GM12878 (cell line): Measurements from ENCODE around the gene RAD17. TPM values are rescaled to one million over a fixed set of nuclear protein-coding genes. Genes with fewer than 3 reads are reported as not detected.

Experiments used
- ASH2L ChIP-seq: fragments of 300-600, 200-600 bp; sonication (generic); IDR thresholded peaks from 2 replicates; pipeline ENCODE4 v1.6.1; 2017; ENCODE audit warnings: low read depth, mild to moderate bottlenecking, borderline replicate concordance
- CBFB ChIP-seq: IDR thresholded peaks from 2 replicates; pipeline ENCODE4 v1.6.1; 2016; ENCODE audit warnings: antibody characterized with exemption, low read depth
- CTCF ChIP-seq, 3 experiments: IDR thresholded peaks in 2 of 3; conservative IDR thresholded peaks in 1 of 3; 2 replicates each; pipeline ENCODE4 v1.5.1; 2011; ENCODE audit warnings: low read depth in 3 of 3, low read length in 3 of 3, mild to moderate bottlenecking in 3 of 3, control low read depth in 2 of 3, moderate library complexity in 2 of 3, inconsistent platforms in 1 of 3, mixed read lengths in 1 of 3; ENCODE audit not compliant: control insufficient read depth in 2 of 3, insufficient read depth in 1 of 3; ENCODE audit errors: extremely low read depth in 1 of 3
- MTA2 ChIP-seq: fragments of 450-650 bp; IDR thresholded peaks from 2 replicates; pipeline ENCODE4 v1.6.1; 2016; ENCODE audit warnings: low read depth, mild to moderate bottlenecking, moderate library complexity
- MXI1 ChIP-seq: fragments of 150-350 bp; IDR thresholded peaks from 2 replicates; pipeline ENCODE4 v1.6.1; 2011; ENCODE audit warnings: low read depth, mild to moderate bottlenecking, inconsistent platforms, low read length, improper control_type of control experiment
- PAX5 ChIP-seq: IDR thresholded peaks from 2 replicates; pipeline ENCODE4 v1.6.1; 2011; ENCODE audit warnings: low read depth, low read length, borderline replicate concordance
- RB1 ChIP-seq: fragments of 450-650 bp; formaldehyde crosslinking; IDR thresholded peaks from 2 replicates; pipeline ENCODE4 v1.6.1; 2017; ENCODE audit warnings: mild to moderate bottlenecking, borderline replicate concordance
- RELA ChIP-seq: fragments of 450-650 bp; IDR thresholded peaks from 2 replicates; pipeline ENCODE4 v1.8.0; 2014; ENCODE audit warnings: borderline replicate concordance; ENCODE audit not compliant: partially characterized antibody
- SMAD1 ChIP-seq: fragments of 450-650 bp; IDR thresholded peaks from 2 replicates; pipeline ENCODE4 v1.6.1; 2018; ENCODE audit warnings: mild to moderate bottlenecking, low read depth; ENCODE audit not compliant: partially characterized antibody
- TAF1 ChIP-seq: IDR thresholded peaks from 2 replicates; pipeline ENCODE4 v1.6.1; 2011; ENCODE audit warnings: mild to moderate bottlenecking, low read depth, low read length, borderline replicate concordance
- USF2 ChIP-seq: IDR thresholded peaks from 2 replicates; pipeline ENCODE4 v1.6.1; 2011; ENCODE audit warnings: low read depth, low read length, improper control_type of control experiment, borderline replicate concordance
- YY1 ChIP-seq: IDR thresholded peaks from 2 replicates; pipeline ENCODE4 v1.6.1; 2011; ENCODE audit warnings: low read depth, mild to moderate bottlenecking, low read length
- ZBED1 ChIP-seq: IDR thresholded peaks from 2 replicates; pipeline ENCODE4 v1.6.1; 2016; ENCODE audit warnings: borderline replicate concordance
- ZBTB4 ChIP-seq: fragments of 450-650 bp; formaldehyde crosslinking; IDR thresholded peaks from 2 replicates; pipeline ENCODE4 v1.4.0; 2022; ENCODE audit warnings: mild to moderate bottlenecking, moderate library complexity
- polyA plus RNA-seq, 11 experiments: library from polyadenylated mRNA; depleted of rRNA in 4 of 11; unstranded in 6 of 11; stranded (reverse) in 5 of 11; fragments of >200 nt; fragmentation: Nextera tagmentation in 4 of 11; fragmentation: Illumina TruSeq in 1 of 11; extraction: Ambion mirVana in 4 of 11; extraction: Trizol in 1 of 11; gene quantifications; 1 replicate in 1 of 11; 2 replicates in 10 of 11; pipeline versions ENCODE4 v1.2.1 to v1.2.3, GENCODE V29; 2011 to 2016; ENCODE audit warnings: inconsistent platforms in 2 of 11, missing spikeins in 2 of 11, low read depth in 1 of 11
- total RNA-seq, 4 experiments: library from RNA; depleted of rRNA in 3 of 4; stranded (reverse); fragments of >200 nt in 3 of 4; fragmentation: Illumina TruSeq in 1 of 4; extraction: Trizol in 1 of 4; gene quantifications; 2 replicates each; pipeline versions ENCODE4 v1.2.1 to v1.2.3, GENCODE V29; 2013 to 2021
- TF ChIP-seq, protein P1 (sequence below): fragments of 150-350 bp; IDR thresholded peaks from 2 replicates; pipeline ENCODE4 v1.6.1; 2014; ENCODE audit warnings: mild to moderate bottlenecking, low read depth, low read length
- TF ChIP-seq, protein P2 (sequence below): fragments of 450-650 bp; conservative IDR thresholded peaks from 2 replicates; pipeline ENCODE4 v1.6.1; 2017; ENCODE audit warnings: mild to moderate bottlenecking, moderate library complexity
- TF ChIP-seq, protein P3 (sequence below): fragments of 450-650 bp; IDR thresholded peaks from 2 replicates; pipeline ENCODE4 v1.6.1; 2016; ENCODE audit warnings: mild to moderate bottlenecking

RAD17 gene
- total and polyA plus RNA-seq, 10 of the 15 experiments (the other 5 are each of a cell fraction or from before 2014, with no cell fraction given): 23.9 to 55.4 (median 44.5) TPM

GRCh38 chr5:69432412-69433206 is 63.0 kb downstream of the RAD17 start (continued):
- TF ChIP-seq, protein P1, sequence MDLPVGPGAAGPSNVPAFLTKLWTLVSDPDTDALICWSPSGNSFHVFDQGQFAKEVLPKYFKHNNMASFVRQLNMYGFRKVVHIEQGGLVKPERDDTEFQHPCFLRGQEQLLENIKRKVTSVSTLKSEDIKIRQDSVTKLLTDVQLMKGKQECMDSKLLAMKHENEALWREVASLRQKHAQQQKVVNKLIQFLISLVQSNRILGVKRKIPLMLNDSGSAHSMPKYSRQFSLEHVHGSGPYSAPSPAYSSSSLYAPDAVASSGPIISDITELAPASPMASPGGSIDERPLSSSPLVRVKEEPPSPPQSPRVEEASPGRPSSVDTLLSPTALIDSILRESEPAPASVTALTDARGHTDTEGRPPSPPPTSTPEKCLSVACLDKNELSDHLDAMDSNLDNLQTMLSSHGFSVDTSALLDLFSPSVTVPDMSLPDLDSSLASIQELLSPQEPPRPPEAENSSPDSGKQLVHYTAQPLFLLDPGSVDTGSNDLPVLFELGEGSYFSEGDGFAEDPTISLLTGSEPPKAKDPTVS: no peak
- peak; percentile 49; the same call in 1 of the 2 replicates for TF ChIP-seq MTA2
- no peak for TF ChIP-seq ZBTB4 (CRISPR knock-in tag)
- no peak for TF ChIP-seq RB1
- TF ChIP-seq YY1: peak; percentile 80
- TF ChIP-seq PAX5: 0 out of 2 replicates have a peak, but pooled peaks have one; percentile 23
- no peak for TF ChIP-seq MXI1
- no peak for TF ChIP-seq SMAD1
- TF ChIP-seq CTCF (IDR thresholded peaks at IDR 0.05 in 2 of 3, conservative IDR thresholded peaks at IDR 0.05 in 1 of 3; ENCODE audit: control insufficient read depth in 2 of 3, extremely low read depth in 1 of 3, insufficient read depth in 1 of 3, low read depth in 3 of 3, low read length in 3 of 3): no peak
- TF ChIP-seq ZBED1: peak; percentile 96; the same call in 1 of the 2 replicates
- TF ChIP-seq ASH2L: peak; percentile 65; the same call in 1 of the 2 replicates
- TF ChIP-seq, protein P2, sequence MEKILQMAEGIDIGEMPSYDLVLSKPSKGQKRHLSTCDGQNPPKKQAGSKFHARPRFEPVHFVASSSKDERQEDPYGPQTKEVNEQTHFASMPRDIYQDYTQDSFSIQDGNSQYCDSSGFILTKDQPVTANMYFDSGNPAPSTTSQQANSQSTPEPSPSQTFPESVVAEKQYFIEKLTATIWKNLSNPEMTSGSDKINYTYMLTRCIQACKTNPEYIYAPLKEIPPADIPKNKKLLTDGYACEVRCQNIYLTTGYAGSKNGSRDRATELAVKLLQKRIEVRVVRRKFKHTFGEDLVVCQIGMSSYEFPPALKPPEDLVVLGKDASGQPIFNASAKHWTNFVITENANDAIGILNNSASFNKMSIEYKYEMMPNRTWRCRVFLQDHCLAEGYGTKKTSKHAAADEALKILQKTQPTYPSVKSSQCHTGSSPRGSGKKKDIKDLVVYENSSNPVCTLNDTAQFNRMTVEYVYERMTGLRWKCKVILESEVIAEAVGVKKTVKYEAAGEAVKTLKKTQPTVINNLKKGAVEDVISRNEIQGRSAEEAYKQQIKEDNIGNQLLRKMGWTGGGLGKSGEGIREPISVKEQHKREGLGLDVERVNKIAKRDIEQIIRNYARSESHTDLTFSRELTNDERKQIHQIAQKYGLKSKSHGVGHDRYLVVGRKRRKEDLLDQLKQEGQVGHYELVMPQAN: no peak
- TF ChIP-seq RELA: no peak
- TF ChIP-seq CBFB: peak; percentile 42; the same call in 1 of the 2 replicates
- 0 out of 2 replicates have a peak, but pooled peaks have one; percentile 20 for TF ChIP-seq TAF1
- TF ChIP-seq, protein P3, sequence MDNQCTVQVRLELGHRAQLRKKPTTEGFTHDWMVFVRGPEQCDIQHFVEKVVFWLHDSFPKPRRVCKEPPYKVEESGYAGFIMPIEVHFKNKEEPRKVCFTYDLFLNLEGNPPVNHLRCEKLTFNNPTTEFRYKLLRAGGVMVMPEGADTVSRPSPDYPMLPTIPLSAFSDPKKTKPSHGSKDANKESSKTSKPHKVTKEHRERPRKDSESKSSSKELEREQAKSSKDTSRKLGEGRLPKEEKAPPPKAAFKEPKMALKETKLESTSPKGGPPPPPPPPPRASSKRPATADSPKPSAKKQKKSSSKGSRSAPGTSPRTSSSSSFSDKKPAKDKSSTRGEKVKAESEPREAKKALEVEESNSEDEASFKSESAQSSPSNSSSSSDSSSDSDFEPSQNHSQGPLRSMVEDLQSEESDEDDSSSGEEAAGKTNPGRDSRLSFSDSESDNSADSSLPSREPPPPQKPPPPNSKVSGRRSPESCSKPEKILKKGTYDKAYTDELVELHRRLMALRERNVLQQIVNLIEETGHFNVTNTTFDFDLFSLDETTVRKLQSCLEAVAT: no peak
- no peak for TF ChIP-seq USF2
